ELF-1 (cell line): ENCODE measurements around the gene TMPRSS5.
"Not testable (repeated sequence)": the region's sequence is repeated elsewhere in the genome, so short reads cannot be mapped to it uniquely, and the experiment has no call there.

Source experiments
- DNase-seq: peaks from one replicate; pipeline ENCODE4 v3.0.0-alpha.2; 2016; ENCODE audit warnings: low read depth, low spot score

The TMPRSS5 gene

DNA sequence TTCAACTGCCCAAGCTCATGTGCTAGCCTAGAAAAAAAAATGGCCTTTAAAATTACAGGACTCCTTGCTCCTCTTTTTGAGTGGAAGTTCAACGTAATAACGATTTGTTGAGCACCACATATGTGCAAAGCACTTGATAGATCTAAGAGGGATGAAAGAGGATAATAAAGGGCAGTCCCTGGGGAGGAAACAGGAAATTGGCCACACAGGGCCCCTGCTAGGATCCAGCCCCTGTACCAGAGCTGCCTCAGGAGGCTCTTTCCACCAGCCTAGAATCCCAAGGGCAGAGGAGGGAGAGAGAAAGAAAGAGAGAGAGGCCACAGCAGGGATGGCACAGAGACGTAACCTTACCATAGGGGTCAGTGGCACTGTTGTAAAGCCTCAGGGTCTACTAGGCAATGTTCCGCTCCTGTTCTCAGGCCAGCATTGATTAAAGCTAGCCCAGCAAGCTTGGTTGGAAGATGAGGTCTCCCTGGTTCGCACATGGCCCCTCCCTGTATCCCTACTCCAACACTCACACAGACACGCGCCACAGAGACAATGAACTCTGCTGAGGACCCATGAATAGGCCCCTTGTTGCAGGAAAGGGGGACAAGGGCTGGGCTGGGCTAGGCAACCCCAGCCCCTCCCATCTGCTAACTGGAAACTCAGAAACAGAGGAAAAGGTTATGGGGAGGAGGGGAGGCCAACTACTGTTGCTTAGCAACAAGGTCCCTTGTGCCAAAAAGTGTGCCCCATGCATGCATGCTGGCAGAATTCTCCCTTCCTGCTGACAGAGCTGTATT is at the start of gene TMPRSS5:
Gene TMPRSS5 (minus strand): TSS at position 438 of the 785 bp plus-strand sequence. CDS start 84 bp downstream, at position 354.
- DNase-seq: no peak

DNA sequence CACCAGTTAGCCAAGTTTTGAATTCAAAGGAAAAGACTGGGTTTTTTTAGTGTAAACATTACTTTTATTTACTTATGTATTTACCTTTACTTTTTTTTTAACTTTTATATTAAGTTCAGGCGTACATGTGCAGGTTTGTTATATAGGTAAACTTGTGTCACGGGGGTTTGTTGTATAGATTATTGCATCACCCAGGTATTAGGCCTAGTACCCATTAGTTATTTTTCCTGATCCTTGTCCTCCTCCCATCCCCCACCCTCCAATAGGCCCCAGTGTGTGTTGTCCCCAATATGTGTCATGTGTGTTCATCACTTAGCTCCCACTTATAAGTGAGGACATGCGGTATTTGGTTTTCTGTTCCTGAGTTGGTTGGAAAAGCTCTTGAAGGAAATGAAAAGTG is 46.8 kb upstream of the TMPRSS5 start:
- no peak for DNase-seq

DNA sequence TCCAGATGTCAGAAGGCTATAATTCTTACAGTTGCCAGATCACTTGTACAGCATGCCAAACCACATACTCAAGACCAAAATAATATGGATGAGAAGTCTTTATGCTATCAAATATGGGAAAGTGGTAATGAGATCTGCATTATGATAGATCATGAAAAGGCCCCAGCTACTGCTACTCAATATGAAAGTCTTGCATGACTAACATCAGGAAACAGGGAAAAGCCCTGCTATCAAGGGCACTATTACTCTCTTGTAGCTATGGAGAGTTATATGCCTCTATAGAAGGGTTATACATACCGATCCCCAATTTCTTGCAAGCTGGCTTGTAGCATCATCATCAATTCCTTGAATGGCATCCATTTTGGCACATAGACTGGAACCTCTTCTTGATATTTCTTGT is 30.2 kb upstream of the TMPRSS5 start:
- DNase-seq: no peak

DNA sequence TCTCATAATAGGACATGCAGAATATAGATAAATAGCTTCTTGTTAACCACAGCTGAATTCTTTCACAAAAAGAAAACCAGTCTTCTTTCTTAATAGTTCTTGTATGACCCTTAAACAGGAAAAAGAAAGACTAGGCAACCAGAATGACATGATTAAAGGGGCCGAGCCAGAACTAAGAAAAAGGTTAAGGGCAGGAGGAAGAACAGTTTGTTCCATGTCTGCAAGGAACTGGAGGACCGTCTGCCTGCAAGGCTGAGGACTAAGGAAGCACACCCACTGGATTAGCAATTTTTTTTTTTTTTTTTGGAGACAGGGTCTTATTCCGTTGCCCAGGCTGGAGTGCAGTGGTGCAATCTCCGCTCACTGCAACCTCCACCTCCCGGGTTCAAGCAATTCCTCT is 26.0 kb upstream of the TMPRSS5 start:
- DNase-seq: no peak

DNA sequence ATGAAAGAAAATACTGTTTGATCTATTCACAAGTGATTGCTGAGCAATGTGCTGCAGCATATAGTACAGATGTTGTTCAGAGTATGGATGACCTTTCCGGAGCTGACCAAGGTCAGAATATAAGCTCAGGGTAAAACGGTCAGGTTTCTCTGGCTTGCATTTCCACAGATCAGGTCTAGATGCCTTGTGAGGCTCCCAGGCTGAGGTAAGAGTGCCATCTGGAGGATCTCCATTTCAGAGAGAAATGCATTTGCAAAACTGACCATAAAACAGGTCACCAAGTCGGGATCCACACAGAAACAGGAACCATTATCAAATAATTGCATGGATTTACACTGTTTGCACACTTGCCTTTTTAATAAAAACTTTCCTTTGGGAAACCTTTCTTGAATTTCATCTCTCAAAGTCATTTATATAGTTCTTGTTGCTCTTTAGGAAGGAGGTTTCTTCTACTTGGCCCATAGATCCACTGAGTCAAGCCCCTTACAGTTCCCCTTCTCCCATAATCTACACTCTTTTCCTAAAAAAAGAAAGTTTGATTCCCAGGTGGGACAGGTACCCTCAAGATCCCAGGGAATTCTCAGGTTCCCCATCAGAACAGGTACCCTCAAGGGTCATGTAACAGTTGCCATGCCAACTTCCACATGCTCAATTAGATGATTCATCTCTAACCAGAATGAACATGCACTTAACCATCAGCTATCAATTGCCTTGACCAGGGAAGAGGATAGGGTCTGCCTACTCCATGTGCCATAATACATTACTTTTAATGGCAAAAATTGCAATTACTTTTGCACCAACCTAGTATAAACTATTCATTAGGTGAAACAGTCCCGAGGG is 25.0 kb upstream of the TMPRSS5 start:
- peak; percentile 54 for DNase-seq

DNA sequence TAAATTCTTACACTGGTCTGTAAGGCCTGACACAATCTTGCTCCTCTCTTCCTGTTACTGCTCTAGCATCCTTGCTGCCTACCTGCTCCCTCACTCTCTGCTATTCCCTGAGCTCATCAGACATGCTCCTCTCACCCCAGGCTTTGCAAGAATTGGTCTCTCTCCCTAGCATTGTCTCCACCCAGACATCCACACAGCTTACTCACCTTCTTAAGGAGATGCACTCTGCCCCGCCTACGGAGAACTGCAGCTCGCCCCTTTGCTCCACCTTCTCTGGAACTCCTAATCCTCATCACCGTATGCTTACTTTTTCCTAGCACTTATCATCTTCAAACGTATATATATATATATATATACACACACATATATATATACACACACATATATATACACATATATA is 23.3 kb upstream of the TMPRSS5 start:
- DNase-seq: no peak

DNA sequence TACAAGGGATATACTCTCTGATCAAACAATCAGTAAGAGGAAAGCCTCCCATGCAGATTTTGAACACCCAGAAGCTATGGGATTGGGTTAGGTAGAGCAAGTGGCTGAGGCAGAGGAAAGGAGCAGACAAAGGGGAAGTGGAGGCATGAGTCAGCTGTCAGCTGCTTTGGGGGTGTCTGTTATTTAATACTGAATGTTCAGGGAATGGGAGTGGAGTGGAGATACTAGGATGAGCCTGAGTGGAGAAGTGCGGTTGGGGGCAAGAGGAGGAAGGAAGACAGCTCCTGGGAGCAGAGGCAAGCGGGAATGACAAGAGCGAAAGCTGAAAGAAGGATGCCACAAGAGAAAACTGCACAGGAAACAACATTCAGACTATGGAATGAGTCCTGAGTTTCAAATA is 22.7 kb upstream of the TMPRSS5 start:
- no peak for DNase-seq

DNA sequence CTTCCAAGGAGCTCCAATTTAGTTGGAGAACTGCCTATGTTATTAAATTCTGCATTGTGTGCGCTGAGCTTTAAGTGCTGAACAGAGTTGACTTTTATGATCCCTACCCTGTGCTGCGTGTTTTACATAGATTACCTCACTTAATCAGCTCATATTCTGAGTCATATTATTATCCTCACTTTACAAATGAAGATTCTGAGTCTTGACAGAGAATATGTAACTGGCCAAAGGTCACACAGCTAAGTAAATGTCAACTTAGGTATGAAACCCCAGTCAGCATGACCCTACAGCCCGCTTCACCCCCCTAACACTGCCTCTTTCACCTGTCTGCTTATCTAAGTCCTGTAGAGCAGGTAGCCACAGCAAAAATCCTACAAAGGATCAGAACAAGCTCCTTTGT is 19.8 kb upstream of the TMPRSS5 start:
- DNase-seq: no peak

DNA sequence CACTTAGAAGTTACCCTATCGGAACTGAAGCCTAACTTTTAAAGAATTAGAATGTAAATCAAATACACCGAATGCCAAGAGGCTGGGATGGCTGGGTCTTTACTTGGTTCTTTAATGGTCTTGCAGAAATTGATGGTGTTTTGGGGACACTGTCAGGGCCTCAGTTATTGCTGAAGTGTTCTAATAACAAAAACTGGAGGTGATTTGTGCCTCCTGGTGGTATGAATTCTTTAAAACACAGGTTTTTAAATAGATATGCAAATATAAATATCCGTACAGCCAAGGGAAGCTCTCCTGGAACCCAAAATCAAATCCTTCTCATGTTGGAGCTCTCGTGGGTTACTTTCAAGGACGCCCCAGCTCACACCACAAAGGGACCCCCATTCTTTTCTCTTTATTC is 19.3 kb upstream of the TMPRSS5 start:
- DNase-seq: no peak

DNA sequence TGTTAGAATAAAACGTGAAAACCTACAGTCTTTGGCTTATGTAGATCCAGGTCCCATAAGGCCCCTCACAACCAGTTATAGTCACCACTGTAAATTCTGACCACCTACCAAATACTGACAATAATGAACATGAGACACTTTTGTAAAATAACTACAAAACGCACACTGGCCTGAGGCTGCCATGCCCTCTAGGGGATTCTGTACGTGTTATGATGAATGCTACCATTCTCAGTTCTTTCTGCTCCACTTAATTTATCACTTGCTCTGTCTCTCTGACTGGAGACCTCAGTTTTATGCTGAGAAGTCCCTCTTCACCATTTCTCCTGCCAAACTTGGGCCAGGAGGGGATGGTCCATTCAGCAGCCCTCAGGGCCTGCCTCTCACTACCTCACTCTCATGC is 18.7 kb upstream of the TMPRSS5 start:
- no peak for DNase-seq

DNA sequence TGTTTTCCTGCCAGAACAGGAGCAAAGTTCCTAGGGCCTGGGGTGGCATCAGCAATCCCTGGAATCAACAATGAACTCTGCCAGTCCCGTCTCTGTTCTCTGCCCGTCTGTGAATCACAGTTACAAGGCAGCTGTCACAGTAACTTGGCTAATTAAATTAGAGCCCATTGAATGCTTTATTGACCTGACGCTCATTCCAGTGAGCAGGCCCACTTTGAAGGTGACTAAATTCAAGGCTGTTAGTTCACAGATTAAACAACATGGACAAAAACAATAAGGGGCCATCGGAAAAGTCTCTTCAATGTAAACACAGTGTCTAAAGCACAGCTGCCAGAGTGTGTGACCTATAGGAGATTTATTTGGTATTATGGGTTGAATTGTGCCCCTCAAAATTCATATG is 17.7 kb upstream of the TMPRSS5 start:
- DNase-seq: no peak

DNA sequence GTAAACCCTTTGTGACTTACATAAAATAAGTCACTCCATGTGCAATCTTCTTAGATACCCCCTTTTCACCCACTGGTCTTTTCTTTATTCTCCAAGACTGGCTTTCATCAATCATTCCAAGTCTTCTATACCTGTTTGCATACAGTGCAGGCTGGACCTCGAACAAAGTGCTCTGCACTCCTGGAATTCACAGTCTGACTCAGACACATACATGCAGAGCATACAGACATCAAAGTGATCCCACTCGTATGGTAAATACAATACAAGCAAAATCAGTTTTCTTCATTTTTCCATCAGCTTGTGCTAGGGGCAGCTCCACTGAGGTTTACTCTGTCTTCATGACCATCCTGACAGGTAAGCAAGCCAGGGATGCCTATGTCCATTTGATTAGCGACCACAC is 16.8 kb upstream of the TMPRSS5 start:
- no peak for DNase-seq

DNA sequence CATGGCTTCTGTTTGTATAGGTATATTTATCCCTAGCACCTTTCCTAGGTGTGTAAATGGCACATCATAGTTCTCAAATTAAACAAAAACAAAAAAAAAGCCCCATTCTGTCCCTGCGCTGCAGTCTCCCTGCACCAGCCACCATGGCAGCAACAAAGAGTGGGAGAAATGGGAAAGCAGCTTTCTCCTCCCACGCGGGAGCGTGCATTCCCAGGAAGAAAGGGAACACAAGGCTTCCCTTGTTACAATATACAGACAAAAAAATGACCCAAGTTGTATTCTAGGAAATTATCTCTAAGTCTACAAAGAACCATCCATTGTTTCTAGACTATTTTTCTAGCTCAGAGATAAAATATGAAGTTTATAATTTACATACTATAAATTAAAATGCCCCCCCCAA is 16.1 kb upstream of the TMPRSS5 start:
- DNase-seq: no peak

DNA sequence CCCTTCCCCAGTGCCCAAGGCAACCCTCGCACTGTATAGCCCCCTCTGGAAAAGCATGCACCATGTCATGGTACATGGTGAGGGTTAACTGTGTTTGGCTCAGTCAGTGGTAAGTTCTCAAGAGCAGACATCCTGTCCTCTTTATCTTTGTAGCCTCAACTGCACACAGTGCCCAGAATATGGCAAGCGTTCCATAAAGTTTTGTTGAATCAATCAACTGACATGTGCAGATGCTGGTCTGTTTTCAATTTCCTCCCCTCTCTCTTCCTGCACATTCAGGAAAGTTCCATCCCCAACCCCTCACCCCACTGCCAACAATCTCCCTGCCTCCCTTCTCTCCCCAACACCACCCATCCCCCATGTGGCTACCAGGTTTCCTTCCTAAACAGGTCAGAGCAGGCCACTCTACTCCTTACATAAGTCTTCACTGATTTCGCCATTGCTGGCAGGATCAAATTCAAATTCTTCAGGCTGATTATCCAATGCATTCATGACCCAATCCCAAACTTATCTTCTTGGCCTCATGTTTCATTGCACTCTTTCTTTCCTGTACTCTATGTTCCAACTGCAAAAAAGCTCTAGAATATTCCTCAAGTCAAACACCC is 15.5 kb upstream of the TMPRSS5 start:
- no peak for DNase-seq

DNA sequence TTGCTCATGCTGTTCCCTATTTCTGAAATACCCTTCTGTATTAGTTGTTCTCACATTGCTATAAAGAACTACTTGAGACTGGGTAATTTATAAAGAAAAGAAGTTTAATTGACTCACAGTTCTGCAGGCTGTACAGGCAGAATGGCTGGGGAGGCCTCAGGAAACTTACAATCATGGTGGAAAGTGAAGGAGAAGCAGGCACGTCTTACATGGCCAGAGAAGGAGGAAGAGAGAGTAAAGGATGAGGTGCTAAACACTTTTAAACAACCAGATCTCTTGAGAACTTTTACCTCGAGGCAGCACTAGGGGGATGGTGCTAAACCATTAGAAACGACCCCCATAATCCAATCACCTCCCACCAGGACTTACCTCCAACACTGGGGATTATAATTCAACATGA is 14.4 kb upstream of the TMPRSS5 start:
- not testable (repeated sequence) for DNase-seq

DNA sequence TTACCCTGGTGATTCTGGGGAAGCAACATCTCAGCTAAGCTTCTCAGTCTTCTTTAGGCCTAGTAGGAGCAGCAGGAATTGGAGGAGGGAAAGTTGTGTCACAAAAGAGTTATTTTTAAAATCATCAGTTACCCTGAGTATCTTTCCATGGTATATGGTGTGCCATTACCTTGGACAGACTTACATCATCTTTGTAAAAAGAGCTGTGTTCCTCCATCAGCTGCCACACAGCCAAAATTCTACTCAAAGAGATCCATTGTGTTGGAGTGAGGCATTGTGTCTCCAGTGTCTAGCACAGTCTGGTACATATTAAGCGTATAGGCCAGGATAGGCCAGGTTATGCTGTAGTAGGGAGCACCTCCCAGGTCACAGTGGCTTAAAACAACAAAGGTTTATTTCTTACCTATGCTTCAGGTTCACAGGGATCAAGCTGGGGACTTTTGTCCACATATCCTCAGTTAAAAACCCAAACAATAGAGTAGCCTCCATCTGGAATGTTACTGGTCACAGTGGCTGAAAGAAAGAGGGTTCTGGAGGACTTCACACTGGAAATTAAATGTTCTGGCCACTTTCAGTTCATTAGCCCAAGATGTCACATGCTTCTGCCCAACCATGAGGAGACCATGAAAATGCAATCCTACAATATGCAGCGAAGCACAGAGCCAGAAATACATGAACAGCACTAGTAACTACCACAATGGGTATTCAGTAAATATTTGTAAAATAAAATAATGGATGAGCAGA is 9.9 kb upstream of the TMPRSS5 start:
- DNase-seq: no peak

DNA sequence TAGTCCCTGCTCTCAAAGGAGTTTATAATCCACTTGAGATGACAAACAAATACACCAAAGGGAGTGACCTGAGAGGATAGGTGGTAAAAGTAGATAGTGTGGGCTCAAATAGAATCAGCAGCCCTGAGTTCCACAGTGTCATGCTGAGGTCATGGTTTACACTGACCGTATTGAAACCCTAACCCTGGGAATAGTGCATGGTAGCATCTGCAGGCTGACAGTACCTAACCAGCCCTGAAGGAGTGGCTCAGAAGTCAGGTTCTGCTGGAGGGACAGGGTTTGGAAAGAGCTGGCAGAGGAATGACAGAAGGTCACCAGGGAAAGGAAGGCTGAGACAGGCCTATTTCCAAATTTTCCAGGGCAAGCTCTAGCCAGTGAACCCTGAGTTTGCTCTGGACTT is 9.2 kb upstream of the TMPRSS5 start:
- no peak for DNase-seq

DNA sequence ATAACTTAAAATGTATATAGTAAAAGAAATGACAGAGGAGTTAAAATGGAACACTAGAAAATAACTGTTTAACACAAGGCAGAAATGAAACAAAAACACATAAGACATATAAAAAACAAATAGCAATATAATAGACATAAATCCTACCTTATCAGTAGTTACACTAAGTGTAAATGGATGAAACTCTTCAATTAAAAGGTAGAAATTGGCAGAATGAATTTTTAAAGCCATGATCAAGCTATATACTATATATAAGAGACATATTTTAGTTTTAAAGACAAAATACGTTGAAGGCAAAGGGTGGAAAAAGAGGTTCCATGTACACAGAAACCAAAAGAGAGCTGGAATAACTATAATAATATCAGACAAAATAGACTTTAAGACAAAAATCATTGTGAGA is 4.9 kb upstream of the TMPRSS5 start:
- DNase-seq: no peak

DNA sequence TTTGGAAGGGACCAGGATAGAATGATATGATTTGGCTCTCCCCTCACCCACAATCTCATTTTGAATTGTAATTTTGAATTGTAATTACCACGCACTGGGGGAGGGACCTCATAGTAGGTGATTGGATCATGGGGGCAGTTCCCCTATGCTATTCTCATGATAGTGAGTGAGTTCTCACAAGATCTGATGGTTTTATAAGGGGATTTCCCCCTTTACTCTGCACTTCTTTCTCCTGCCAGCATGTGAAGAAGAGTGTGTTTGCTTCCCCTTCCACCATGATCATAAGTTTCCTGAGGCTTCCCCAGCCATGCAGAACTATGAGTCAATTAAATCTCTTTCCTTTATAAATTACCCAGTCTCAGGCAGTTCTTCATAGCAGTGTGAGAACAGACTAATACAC is 2.6 kb downstream of the TMPRSS5 start:
- not testable (repeated sequence) for DNase-seq

DNA sequence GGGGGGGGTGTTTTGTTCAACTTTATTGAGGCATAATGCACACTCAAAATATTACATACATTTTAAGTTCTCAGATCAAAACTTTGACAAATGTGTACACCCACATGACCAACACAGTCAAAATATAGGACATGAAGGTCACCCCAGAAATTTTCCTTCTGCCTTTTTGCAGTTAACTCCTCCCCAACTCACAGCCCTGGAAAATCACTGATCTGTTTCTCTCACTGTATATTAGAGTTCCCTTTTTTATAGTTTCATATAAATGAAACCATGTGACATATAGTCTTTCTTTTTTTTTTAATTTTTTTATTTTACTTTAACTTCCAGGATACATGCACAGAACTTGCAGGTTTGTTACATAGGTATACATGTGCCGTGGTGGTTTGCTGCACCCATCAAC is 4.6 kb downstream of the TMPRSS5 start:
- no peak for DNase-seq

DNA sequence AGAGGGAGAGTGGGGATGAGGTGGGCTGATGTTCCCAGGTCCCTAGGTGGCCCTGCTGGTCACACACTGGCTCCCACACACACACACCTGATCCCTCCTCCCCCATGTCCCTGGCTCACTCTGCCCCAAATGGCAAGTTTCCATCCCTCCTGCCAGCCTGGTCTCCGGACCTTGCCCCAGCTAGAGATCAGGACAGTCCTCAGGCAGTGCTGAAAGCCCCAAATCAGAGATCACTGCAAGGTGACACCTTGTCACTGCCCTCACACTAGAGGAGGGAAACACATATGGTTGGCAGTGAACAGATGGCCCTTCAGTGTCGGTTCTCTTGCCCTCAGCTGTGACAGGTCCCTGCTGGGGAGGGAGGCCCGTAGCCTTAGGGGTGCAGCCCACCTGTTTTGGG is 7.6 kb downstream of the TMPRSS5 start:
- no peak for DNase-seq
